Right renal pelvis (tissue), 4 donors: ENCODE measurements around the gene GOLGA8B. TPM values are rescaled to one million over a fixed set of nuclear protein-coding genes. Genes with fewer than 3 reads are reported as not detected.
"Not testable (repeated sequence)": the region's sequence is repeated elsewhere in the genome, so short reads cannot be mapped to it uniquely, and the experiment has no call there.

Source experiments
- DNase-seq, 4 donors: peaks; one replicate each; pipeline ENCODE4 v3.0.0-alpha.2; 2013; ENCODE audit warnings: low read depth in 4 of 4, low spot score in 3 of 4, missing footprints in 1 of 4
- polyA plus RNA-seq, 4 donors: library from polyadenylated mRNA; unstranded; fragments of 120-200 nt; gene quantifications; one replicate each; pipeline ENCODE4 v1.2.1, GENCODE V29; 2013; ENCODE audit not compliant: insufficient read length in 4 of 4

GOLGA8B gene
- polyA plus RNA-seq, 4 donors = 61.8 to 141 (median 75.8) TPM

- DNase-seq = no peak
Observed at GRCh38 chr15:34598799-34599585, 15.5 kb upstream of the GOLGA8B start.

GRCh38 chr15:34597316-34597715, 13.9 kb upstream of the GOLGA8B start:
- no peak for DNase-seq

GRCh38 chr15:34594361-34594760, 10.9 kb upstream of the GOLGA8B start:
- no peak for DNase-seq

- DNase-seq = no peak
Observed at GRCh38 chr15:34591306-34591705, 7.9 kb upstream of the GOLGA8B start.

GRCh38 chr15:34588046-34588674, 4.7 kb upstream of the GOLGA8B start:
- DNase-seq = peak in 1 of 4 donors; percentile 49

- not testable (repeated sequence) for DNase-seq
Observed at GRCh38 chr15:34585966-34586365, 2.5 kb upstream of the GOLGA8B start.

- no peak for DNase-seq
Observed at GRCh38 chr15:34584996-34585395, 1.5 kb upstream of the GOLGA8B start.

GRCh38 chr15:34584330-34584668, 848 bp upstream of the GOLGA8B start:
- DNase-seq = no peak

GRCh38 chr15:34582461-34583371, 735 bp downstream of the GOLGA8B start:
- no peak for DNase-seq

- DNase-seq = not testable (repeated sequence)
Observed at GRCh38 chr15:34581687-34582460, 1.6 kb downstream of the GOLGA8B start.

GRCh38 chr15:34581043-34581365, 2.4 kb downstream of the GOLGA8B start:
- no peak for DNase-seq

- not testable (repeated sequence) for DNase-seq
Observed at GRCh38 chr15:34580251-34581042, 3.0 kb downstream of the GOLGA8B start.

GRCh38 chr15:34578283-34578674, 5.2 kb downstream of the GOLGA8B start:
- no peak for DNase-seq

- DNase-seq = not testable (repeated sequence)
Observed at GRCh38 chr15:34577658-34578282, 5.7 kb downstream of the GOLGA8B start.

GRCh38 chr15:34575035-34575434, 8.4 kb downstream of the GOLGA8B start:
- DNase-seq = not testable (repeated sequence)

GRCh38 chr15:34572921-34573320, 10.5 kb downstream of the GOLGA8B start:
- DNase-seq = not testable (repeated sequence)

- not testable (repeated sequence) for DNase-seq
Observed at GRCh38 chr15:34572019-34572641, 11.3 kb downstream of the GOLGA8B start.

GRCh38 chr15:34569670-34570396, 13.6 kb downstream of the GOLGA8B start:
- not testable (repeated sequence) for DNase-seq
